Measurements from ENCODE around the gene TCF4.
"Not testable (repeated sequence)": the region's sequence is repeated elsewhere in the genome, so short reads cannot be mapped to it uniquely, and the experiment has no call there.

Gene TCF4

GRCh38 chr18:55477860-55478581 is 110.0 kb downstream of the TCF4 start:
- DNase-seq (ENCODE audit: low read depth in 2 of 2, low spot score in 1 of 2), result no peak

GRCh38 chr18:55477499-55477859 is 110.5 kb downstream of the TCF4 start:
- no peak for DNase-seq (ENCODE audit: low read depth in 2 of 2, low spot score in 1 of 2)

GRCh38 chr18:55475916-55476315 is 112.1 kb downstream of the TCF4 start:
- DNase-seq (ENCODE audit: low read depth in 2 of 2, low spot score in 1 of 2), result no peak

- DNase-seq (ENCODE audit: low read depth in 2 of 2, low spot score in 1 of 2), result no peak
These were observed 112.5 kb downstream of the TCF4 start for GRCh38 chr18:55475467-55475866.

- DNase-seq (ENCODE audit: low read depth in 2 of 2, low spot score in 1 of 2), result no peak
These were observed 114.4 kb downstream of the TCF4 start for GRCh38 chr18:55473560-55473959.

GRCh38 chr18:55473058-55473457 is 114.9 kb downstream of the TCF4 start:
- no peak for DNase-seq (ENCODE audit: low read depth in 2 of 2, low spot score in 1 of 2)

GRCh38 chr18:55470826-55471225 is 117.2 kb downstream of the TCF4 start:
- no peak for DNase-seq (ENCODE audit: low read depth in 2 of 2, low spot score in 1 of 2)

GRCh38 chr18:55469134-55469533 is 118.9 kb downstream of the TCF4 start:
- not testable (repeated sequence) for DNase-seq (ENCODE audit: low read depth in 2 of 2, low spot score in 1 of 2)

- no peak for DNase-seq (ENCODE audit: low read depth in 2 of 2, low spot score in 1 of 2)
These were observed 121.2 kb downstream of the TCF4 start for GRCh38 chr18:55466789-55467188.

- no peak for DNase-seq (ENCODE audit: low read depth in 2 of 2, low spot score in 1 of 2)
These were observed 122.7 kb downstream of the TCF4 start for GRCh38 chr18:55465313-55465712.

GRCh38 chr18:55464581-55464980 is 123.4 kb downstream of the TCF4 start:
- no peak for DNase-seq (ENCODE audit: low read depth in 2 of 2, low spot score in 1 of 2)

GRCh38 chr18:55462652-55463051 is 125.3 kb downstream of the TCF4 start:
- DNase-seq (ENCODE audit: low read depth in 2 of 2, low spot score in 1 of 2), result no peak

GRCh38 chr18:55461848-55462247 is 126.1 kb downstream of the TCF4 start:
- no peak for DNase-seq (ENCODE audit: low read depth in 2 of 2, low spot score in 1 of 2)

- DNase-seq (ENCODE audit: low read depth in 2 of 2, low spot score in 1 of 2), result no peak
These were observed 129.4 kb downstream of the TCF4 start for GRCh38 chr18:55458456-55459203.

- no peak for DNase-seq (ENCODE audit: low read depth in 2 of 2, low spot score in 1 of 2)
These were observed 131.0 kb downstream of the TCF4 start for GRCh38 chr18:55457028-55457427.

- no peak for DNase-seq (ENCODE audit: low read depth in 2 of 2, low spot score in 1 of 2)
These were observed 132.1 kb downstream of the TCF4 start for GRCh38 chr18:55455938-55456337.

GRCh38 chr18:55453186-55453585 is 134.8 kb downstream of the TCF4 start:
- DNase-seq (ENCODE audit: low read depth in 2 of 2, low spot score in 1 of 2), result no peak

GRCh38 chr18:55452123-55452611 is 135.8 kb downstream of the TCF4 start:
- DNase-seq (ENCODE audit: low read depth in 2 of 2, low spot score in 1 of 2), result no peak

GRCh38 chr18:55449412-55450140 is 138.4 kb downstream of the TCF4 start:
- DNase-seq (ENCODE audit: low read depth in 2 of 2, low spot score in 1 of 2), result no peak

GRCh38 chr18:55448420-55448819 is 139.6 kb downstream of the TCF4 start:
- DNase-seq (ENCODE audit: low read depth in 2 of 2, low spot score in 1 of 2), result no peak

- DNase-seq (ENCODE audit: low read depth in 2 of 2, low spot score in 1 of 2), result no peak
These were observed 140.3 kb downstream of the TCF4 start for GRCh38 chr18:55447672-55448018.

All from stimulated activated CD8-positive, alpha-beta memory T cell treated with anti-CD3 and anti-CD28 coated beads, Interleukin-4, amount 100 ng/mL, for 1 hour (primary cell).